ENCODE results near the gene TJAP1.
"Not testable (repeated sequence)": the region's sequence is repeated elsewhere in the genome, so short reads cannot be mapped to it uniquely, and the experiment has no call there.

TJAP1 gene

GRCh38 chr6:43505718-43506117 is 28.3 kb downstream of the TJAP1 start:
- DNase-seq (ENCODE audit: low read depth): no peak

DNA sequence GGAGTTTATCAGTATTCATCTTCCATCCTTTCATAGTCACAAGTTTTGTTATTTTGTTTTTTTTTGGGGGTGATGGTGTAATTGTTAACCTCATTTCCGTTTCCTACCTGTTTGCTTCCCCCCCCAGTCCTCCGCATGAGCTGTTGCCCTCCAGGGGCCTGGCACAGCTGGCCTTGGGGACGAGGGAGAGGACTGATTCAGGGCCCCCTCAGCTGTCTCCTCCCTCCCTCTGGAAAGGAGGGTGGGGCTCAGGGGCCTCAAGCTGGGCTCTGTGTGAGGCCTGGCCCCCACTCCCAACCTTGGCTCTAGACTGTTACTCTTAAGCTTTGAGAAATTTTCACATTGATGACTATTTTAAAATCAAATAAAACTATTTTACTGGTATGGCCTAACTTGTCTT is 28.8 kb downstream of the TJAP1 start:
- DNase-seq (ENCODE audit: low read depth): no peak

DNA sequence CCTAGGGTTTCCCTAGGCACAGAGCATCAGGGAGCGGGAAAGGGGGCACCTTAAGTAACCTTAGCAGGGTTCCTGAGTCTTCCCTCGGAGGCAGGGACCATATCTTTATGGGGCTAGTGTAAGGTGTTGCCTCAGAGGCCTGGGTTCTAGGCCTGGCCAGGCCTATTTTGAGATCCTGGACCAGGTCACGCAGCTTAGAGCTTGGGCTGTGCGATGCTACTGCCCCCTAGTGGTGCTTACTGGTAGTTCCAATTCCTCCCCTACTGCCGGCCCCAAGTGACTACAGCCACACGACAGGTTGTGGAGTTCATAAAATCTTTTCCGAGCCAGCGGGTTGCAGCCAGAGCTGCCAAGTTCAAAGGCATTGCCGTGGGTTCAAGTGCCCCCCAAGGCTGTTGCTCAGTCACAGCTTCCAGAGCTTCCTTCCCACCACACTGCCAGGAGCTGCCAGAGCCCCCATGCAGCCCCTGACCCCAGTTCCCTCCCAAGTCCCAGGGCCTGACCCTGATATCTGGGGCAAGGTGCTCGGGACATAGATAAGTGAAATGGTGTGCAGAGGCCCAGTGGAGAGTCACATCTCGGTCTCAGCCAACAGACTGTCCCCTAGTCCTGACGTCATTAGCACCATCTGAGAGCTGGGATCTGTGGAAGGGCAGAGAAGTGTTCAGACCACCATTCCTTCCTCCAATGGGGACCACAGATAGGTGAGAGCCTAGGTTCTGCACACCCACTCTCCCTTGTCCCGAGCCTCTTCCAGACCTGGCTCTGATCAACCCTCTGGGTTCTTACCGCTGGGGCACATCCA is 29.5 kb downstream of the TJAP1 start:
- peak; percentile 67 for DNase-seq (ENCODE audit: low read depth)

DNA sequence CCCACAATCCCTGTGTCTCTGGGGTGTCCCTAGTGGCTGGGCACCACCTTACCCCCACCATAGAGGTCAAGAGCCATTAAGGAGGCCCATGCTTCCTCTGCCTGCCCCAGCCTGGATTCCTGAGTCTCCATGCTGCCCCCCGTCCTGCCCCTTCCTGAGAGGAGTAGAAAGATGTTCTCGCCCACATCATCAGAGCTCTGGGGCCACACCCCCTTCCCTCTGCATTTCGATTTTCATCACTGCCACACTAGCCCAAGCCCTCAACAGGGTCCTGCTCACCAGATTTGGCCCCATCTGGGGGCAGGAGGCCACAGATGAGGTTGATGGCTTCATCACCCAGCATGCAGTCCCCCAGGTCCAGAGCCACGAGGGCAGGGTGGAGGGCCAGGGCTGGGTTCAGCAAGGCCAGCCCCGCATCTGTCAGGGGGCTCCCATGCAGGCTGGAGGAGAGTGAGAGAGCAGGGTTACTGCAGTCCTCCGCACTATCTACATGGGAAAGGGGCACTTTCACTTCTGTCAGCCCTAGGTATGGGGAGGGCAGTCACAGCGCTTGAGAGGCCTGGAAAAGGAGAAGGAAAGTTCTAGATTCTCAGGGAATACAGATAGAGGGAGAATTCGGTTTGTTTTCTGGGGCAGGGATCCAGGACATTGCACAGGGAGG is 31.2 kb downstream of the TJAP1 start:
- DNase-seq (ENCODE audit: low read depth): no peak

DNA sequence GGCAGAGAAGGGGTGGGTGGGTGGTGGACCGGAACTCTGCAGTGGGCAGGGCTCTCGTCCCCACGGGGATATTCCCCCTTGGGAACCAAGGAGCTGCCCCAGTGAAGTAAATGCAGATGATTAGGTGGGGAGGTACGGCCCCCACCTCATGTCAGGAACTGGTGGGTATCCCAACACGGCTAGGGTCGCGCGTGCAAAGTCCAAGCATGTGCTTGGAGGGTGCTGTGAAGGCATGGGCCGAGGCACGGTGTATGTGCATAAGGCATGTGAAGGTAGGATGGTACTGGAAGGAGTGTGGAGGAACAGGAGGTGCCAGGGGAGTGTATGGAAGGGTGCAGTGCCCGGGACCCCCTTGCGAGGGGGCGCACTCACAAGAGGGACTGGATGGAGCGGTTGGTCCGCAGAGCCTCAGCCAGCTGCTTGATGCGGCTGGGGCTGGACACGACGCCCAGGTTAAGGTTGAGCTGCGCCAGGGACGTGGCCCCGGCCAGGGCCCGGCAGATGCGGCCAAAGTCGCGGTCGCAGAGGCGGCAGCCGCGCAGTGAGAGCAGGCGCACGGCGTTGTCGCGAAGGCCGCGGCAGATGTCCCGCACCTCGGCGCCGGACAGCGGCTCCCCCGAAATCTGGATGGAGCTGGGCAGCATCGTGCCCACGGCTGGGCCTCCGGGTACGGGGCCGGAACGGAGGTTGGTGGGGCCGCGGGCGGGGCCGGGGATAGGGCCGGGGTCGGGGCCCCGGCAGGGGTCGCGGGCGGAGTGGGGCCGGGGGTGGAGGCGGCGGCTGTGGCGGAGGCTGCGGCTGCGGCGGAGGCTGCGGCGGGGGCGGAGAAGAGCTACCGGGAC is 32.0 kb downstream of the TJAP1 start:
- DNase-seq (ENCODE audit: low read depth): no peak

DNA sequence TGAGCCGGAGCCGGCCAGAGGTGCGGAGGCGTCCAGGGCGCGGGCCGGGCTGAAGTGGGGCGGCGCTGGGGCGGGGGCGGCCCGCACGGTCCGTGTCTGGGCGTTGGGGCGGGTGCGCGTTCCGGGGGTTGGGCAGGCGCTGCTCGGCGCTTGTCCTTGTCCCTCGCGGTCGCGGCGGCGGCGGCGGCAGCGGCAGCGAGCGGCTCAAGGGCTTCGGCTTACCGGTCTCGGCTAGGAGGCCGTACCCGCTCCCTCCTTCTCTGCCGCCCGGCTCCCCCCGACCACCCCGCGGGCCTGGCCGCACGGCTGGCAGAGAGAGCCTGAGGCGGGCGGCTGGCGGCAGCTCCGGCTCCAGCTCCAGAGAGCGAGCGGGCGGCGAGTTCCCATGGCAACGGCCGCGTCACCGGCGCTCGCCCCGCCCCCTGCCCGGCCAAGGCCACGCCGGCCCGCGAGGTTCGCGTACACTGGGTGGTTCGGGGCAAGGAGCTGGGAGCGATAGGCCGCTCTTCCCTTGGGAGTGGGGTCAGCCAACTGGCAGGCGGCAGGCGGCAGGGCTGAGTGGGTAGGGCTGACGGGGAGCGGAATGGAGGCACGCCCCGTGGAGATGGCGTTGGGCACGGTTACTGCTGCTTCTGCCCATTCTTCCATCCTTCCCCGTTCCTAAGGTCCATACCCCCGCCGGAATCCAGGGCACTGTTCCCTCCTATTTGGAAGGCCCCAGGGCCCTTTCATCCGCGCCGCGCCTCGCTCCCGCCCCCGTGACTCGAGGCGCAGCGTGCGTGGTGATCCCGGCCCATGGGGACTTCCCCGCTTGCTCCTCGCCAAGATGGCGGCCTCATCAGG is 32.8 kb downstream of the TJAP1 start, which contains the start of gene LRRC73:
Gene LRRC73 (minus strand): TSS at position 363 of the 843 bp plus-strand sequence. CDS start 561 bp downstream, outside the sequence.
- DNase-seq (ENCODE audit: low read depth): peak; percentile 53

- DNase-seq (ENCODE audit: low read depth): no peak
Observed at GRCh38 chr6:43510827-43511163, 33.4 kb downstream of the TJAP1 start.

- DNase-seq (ENCODE audit: low read depth): no peak
Observed at GRCh38 chr6:43511824-43512415, 34.5 kb downstream of the TJAP1 start.

DNA sequence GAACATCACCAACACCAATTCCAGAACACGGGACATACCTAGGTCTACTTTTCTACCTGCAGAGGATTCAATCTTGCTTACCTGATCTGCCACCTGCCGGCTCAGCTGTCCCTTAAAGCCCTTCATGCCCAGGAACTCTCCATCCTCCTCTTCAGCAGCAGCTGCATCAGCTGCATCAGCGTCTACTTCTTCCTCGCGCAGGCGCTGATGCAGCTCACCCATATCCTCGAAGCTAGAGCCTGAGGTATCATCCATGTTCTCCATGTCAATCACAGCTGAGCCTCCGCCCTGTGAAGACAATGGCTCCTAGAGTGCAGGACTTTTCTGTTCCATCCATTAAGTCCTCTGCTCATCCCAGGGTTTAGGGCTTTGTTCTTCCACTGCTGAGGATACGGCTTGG is 38.4 kb downstream of the TJAP1 start:
- no peak for DNase-seq (ENCODE audit: low read depth)

DNA sequence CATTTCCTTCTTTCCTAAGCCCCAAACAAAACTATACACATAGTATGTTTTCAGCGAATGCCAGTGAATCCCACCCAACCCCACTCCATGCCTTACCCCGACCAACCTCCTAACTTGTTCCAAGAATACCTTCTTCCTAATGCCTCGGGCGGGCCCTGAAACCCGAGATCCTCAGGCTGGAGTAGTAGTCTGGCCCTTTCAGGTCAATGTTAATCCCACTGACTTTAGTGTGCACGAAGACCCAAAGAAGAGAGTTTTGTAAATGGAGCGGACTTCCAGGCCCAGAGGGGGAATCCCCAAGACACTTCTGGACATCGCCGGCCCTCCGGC is 39.0 kb downstream of the TJAP1 start:
- no peak for DNase-seq (ENCODE audit: low read depth)

DNA sequence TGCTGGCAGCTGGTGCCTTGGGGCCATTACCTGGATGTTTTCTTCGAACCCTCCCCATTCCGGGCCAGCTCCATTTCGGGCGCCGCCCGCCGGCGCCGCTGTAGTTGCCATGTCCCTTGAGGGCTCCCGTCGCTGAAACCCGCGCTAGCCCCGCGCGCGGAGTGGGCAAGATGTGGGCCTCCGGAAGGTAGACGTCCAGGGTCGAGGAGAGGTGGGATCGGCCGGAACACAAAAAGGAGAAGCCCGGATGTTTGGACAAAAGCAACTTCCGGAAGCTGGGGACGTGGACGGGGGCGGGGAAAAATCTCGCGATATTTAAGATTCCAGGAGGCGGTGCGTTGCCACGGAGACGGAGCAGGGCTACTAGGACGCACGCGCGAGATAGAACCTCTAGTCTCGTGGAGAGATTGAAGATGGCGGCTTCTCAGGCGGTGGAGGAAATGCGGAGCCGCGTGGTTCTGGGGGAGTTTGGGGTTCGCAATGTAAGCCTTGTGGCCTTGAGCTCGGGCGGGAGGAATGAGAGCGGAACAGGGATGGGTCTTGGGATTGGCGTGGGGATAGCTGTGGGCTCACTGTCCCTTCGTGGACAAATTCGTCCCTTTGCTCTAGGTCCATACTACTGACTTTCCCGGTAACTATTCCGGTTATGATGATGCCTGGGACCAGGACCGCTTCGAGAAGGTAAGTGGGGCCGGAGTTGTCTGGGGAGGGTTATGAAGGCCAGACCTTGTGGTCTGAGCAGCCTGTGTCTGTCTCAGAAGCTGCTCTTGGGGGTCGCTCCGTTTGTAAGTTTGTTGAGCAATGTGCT is 39.5 kb downstream of the TJAP1 start, which contains the start of the genes POLR1C and YIPF3:
Gene POLR1C (plus strand): TSS at position 393 of the 808 bp plus-strand sequence. CDS start 21 bp downstream, at position 414.
Gene YIPF3 (minus strand): TSS at position 230 of the 808 bp plus-strand sequence. CDS start 119 bp downstream, at position 111.
- DNase-seq (ENCODE audit: low read depth): peak; percentile 97

DNA sequence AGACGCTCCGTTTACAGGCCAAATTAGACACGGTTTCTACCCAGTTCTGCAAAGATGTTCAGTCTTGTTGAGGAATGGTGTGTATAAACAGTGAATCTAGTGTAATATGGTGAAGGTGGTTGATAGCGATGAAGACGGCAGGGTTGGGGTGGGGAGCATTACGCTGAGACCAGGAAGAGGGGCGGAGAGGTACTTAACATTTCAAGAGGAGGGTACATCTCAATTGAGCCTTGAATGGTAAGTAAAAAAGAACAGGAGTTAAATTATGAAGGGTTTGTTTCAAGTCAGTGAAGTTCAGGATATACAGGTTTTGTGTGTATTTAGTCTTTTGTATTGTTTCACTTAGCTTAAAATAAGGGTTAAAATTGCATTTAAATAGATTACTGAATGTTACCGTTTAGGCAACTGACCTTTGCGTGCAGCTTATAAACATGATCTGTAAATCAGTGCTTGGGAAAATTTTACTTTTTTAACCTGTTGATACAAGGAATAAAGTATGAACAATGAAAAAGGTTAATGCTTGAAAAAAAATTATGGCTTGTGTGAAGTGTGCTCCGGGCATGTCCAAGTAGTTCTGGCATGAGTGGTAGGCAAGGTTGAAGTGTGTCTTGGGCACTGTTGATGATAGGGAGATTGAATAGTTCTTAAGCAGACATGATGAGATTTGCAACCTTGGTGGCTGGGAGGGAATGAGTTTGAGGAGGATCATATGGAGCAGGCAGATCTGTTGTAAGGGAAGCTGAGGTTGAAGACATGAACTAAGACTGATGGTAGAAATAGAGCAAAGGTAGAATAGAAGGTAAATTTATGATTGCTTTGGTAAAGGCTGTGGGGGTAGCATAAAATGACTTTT is 40.4 kb downstream of the TJAP1 start:
- no peak for DNase-seq (ENCODE audit: low read depth)

GRCh38 chr6:43520097-43520496 is 42.7 kb downstream of the TJAP1 start:
- DNase-seq (ENCODE audit: low read depth): no peak

DNA sequence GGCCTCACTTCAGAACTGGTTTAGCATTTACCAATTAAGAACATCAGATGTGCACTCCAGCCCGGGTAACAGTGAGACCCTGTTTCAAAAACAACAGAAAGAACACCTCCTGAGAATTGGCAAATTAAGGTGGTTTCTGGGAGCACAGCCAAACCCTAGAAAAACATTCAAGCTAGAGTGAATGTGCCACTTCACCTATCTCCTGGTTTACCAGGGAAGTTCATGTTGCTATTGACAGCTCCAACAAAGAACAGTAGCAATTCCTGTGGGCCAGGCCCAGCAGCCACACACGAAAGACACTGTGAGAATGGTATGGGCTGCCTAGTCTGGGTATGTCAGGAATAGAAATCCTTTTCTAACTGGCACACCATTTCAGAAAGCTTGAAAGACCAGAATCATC is 44.5 kb downstream of the TJAP1 start:
- no peak for DNase-seq (ENCODE audit: low read depth)

DNA sequence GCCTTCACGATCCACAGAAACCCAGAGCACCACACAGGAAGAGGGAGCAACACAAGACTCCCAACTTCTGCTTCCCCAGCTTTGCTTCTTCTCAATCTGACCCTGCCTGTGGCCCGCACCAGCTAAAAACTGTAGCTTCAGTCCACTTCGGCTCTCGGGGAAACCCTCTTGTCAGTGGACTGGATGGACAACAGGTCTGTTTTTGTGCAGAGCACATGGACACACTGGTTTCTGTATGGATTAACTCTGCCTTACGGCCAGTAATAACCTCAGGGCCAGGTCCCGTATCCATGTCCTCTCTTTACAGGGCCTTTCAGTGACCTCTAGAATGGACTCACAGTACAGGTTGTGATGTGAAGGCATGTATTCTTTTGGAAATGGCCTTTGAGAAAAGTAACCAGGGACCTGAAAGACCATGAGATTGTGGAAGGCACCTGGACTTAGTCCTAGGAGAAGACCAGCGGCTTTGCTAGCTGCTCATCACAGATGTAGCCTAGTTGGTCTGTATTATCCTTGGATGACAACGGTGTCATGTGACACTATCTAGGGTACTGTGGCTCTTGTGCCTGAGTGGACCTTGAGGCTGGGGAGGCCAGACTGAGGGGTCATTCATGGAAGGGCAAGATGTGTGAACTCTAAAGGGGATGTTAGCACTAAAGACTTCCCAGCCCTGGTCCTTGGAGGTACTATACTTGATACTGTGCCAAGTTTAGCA is 45.3 kb downstream of the TJAP1 start:
- DNase-seq (ENCODE audit: low read depth): no peak

DNA sequence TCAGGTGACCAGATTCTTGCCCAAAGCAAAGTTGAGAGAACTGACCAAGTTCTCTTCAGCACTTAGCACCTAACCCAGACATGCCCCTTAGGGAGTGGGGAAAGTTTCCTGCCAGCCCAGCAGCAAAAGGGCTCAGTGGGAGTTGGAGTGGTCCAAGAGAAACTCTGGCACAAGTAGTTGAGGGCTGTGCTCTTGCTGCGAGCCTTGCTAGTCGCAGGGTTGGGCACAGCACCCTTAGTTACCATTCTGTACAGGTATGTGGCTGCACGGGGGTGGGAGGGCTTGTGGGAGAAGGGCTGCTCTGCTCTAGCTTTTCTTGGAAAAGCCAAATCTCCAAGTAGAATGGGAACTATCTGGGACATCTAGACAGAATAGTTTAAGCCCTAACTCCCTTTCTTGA is 45.9 kb downstream of the TJAP1 start:
- no peak for DNase-seq (ENCODE audit: low read depth)

DNA sequence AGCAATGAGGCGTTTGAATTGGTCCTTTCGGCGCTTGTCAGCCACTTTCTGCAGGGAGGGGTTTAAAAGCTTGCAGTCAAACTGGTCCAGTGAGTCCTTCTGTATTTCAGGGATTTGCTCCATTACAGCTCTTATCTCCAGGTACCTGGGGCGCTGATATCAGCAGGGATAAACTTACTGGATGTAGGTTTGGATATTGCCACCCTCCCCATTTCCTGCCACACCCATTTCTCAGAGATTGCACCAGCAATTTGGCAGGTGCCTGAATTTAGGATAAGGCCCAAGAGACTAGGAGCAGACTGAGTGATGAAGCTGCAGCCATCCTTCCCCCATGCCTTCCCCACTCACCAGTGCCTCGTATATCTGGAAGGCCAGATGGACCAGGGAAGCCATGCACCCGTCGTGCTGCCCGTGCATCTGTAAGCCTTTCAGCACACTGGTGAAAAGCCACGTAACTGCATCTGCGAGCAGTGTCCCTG is 47.2 kb downstream of the TJAP1 start:
- DNase-seq (ENCODE audit: low read depth): no peak

GRCh38 chr6:43532201-43532600 is 54.8 kb downstream of the TJAP1 start:
- DNase-seq (ENCODE audit: low read depth): no peak

GRCh38 chr6:43538986-43539385 is 61.6 kb downstream of the TJAP1 start:
- DNase-seq (ENCODE audit: low read depth): not testable (repeated sequence)

Data from stimulated activated CD8-positive, alpha-beta memory T cell treated with anti-CD3 and anti-CD28 coated beads, Interleukin-12 subunit alpha, Interleukin-12 subunit beta, amount 100 ng/mL, for 1 hour (primary cell).